K562 (cell line): ENCODE measurements around the gene YAF2. TPM values are rescaled to one million over a fixed set of nuclear protein-coding genes. Genes with fewer than 3 reads are reported as not detected.

Experiments used
- CC2D1A ChIP-seq: fragments of 450-650 bp; IDR thresholded peaks from 2 replicates; pipeline ENCODE4 v1.6.1; 2017; ENCODE audit warnings: mild to moderate bottlenecking
- DPF2 ChIP-seq: fragments of 450-650 bp; IDR thresholded peaks from 2 replicates; pipeline ENCODE4 v1.6.1; 2016
- E2F6 ChIP-seq, 2 experiments: IDR thresholded peaks; 2 replicates each; pipeline ENCODE4 v1.6.1; 2011; ENCODE audit warnings: borderline replicate concordance in 1 of 2, control low read depth in 1 of 2, low read depth in 1 of 2, low read length in 1 of 2, mild to moderate bottlenecking in 1 of 2, mixed read lengths in 1 of 2, moderate library complexity in 1 of 2; ENCODE audit not compliant: insufficient read depth in 1 of 2, insufficient read length in 1 of 2, poor library complexity in 1 of 2, severe bottlenecking in 1 of 2; ENCODE audit errors: extremely low read depth in 1 of 2
- ESRRB ChIP-seq: fragments of 250-450 bp; sonication (Bioruptor Pico); IDR thresholded peaks from 2 replicates; pipeline ENCODE4 v1.5.0; 2020; ENCODE audit warnings: mild to moderate bottlenecking, moderate library complexity, borderline replicate concordance
- FOXK2 ChIP-seq, 2 experiments: fragments of 450-650 bp; IDR thresholded peaks in 1 of 2; conservative IDR thresholded peaks in 1 of 2; 2 replicates each; pipeline ENCODE4 v1.6.1; 2016; ENCODE audit warnings: low read depth in 2 of 2, mild to moderate bottlenecking in 1 of 2
- HMBOX1 ChIP-seq: sonication (generic); IDR thresholded peaks from 2 replicates; pipeline ENCODE4 v1.6.1; 2016
- HMG20A ChIP-seq: fragments of 450-650 bp; formaldehyde crosslinking; conservative IDR thresholded peaks from 2 replicates; pipeline ENCODE4 v1.4.0; 2020; ENCODE audit warnings: mild to moderate bottlenecking, mixed read lengths
- KDM1A ChIP-seq, 2 experiments: fragments of 450-650 bp; IDR thresholded peaks; 2 replicates each; pipeline ENCODE4 v1.6.1; 2016; ENCODE audit warnings: mild to moderate bottlenecking in 2 of 2
- NR2C1 ChIP-seq, 2 experiments: fragments of 450-650 bp; IDR thresholded peaks; 2 replicates each; pipeline ENCODE4 v1.6.1; 2017; ENCODE audit warnings: mild to moderate bottlenecking in 2 of 2, antibody characterized with exemption in 1 of 2, inconsistent platforms in 1 of 2, missing compliant biosample characterization in 1 of 2, missing genetic modification characterization in 1 of 2
- PRMT5 ChIP-seq: sonication (generic); formaldehyde crosslinking; IDR thresholded peaks from 2 replicates; pipeline ENCODE4 v1.5.0; 2020; ENCODE audit warnings: missing genetic modification reagents
- RAD21 ChIP-seq, 2 experiments: fragments of 250-450 bp in 1 of 2; fragments of 450-650 bp in 1 of 2; sonication (Bioruptor Pico) in 1 of 2; formaldehyde crosslinking in 1 of 2; IDR thresholded peaks in 1 of 2; conservative IDR thresholded peaks in 1 of 2; 2 replicates each; pipeline versions ENCODE4 v1.4.0 to v1.8.0; 2020 to 2022; ENCODE audit warnings: mild to moderate bottlenecking in 2 of 2, moderate library complexity in 1 of 2
- SMARCC2 ChIP-seq: fragments of 450-650 bp; IDR thresholded peaks from 2 replicates; pipeline ENCODE4 v1.6.1; 2017; ENCODE audit warnings: antibody characterized with exemption, moderate library complexity, mild to moderate bottlenecking, low read depth
- SPI1 ChIP-seq: IDR thresholded peaks from 2 replicates; pipeline ENCODE4 v1.6.1; 2011; ENCODE audit warnings: low read depth, low read length, control low read depth, borderline replicate concordance
- TAL1 ChIP-seq: fragments of 450-650 bp; IDR thresholded peaks from 2 replicates; pipeline ENCODE4 v1.6.1; 2016; ENCODE audit warnings: mild to moderate bottlenecking
- ZBTB7A ChIP-seq: IDR thresholded peaks from 2 replicates; pipeline ENCODE4 v1.6.1; 2011; ENCODE audit warnings: low read depth, mild to moderate bottlenecking, low read length, moderate library complexity, borderline replicate concordance; ENCODE audit not compliant: control insufficient read depth
- polyA plus RNA-seq, 8 experiments: library from polyadenylated mRNA; depleted of rRNA in 4 of 8; stranded (reverse) in 5 of 8; unstranded in 3 of 8; fragments of >200 nt; fragmentation: Nextera tagmentation in 2 of 8; fragmentation: Illumina TruSeq in 1 of 8; extraction: Ambion mirVana in 2 of 8; extraction: Trizol in 1 of 8; gene quantifications; 2 replicates each; pipeline versions ENCODE4 v1.2.1 to v1.2.3, GENCODE V29; 2011 to 2014; ENCODE audit warnings: inconsistent platforms in 1 of 8, missing spikeins in 1 of 8
- total RNA-seq, 7 experiments: library from RNA; depleted of rRNA in 6 of 7; stranded (reverse); fragments of >200 nt in 6 of 7; fragmentation: Illumina TruSeq in 2 of 7; extraction: Trizol in 2 of 7; gene quantifications; 2 replicates each; pipeline versions ENCODE4 v1.2.1 to v1.2.3, GENCODE V29; 2011 to 2021; ENCODE audit warnings: low replicate concordance in 1 of 7
- TF ChIP-seq, protein P1 (sequence below): fragments of 200-800 bp; sonication (Bioruptor generic); IDR thresholded peaks from 2 replicates; pipeline ENCODE4 v1.6.1; 2016; ENCODE audit warnings: missing genetic modification characterization, missing compliant biosample characterization
- TF ChIP-seq, protein P2 (sequence below): sonication (generic); formaldehyde crosslinking; IDR thresholded peaks from 2 replicates; pipeline ENCODE4 v1.8.0; 2022; ENCODE audit warnings: mild to moderate bottlenecking, missing genetic modification reagents

YAF2 gene
- total and polyA plus RNA-seq, 9 of the 15 experiments (the other 6 are each of a cell fraction or from before 2014, with no cell fraction given), result 10.6 to 26.4 (median 21.3) TPM

DNA sequence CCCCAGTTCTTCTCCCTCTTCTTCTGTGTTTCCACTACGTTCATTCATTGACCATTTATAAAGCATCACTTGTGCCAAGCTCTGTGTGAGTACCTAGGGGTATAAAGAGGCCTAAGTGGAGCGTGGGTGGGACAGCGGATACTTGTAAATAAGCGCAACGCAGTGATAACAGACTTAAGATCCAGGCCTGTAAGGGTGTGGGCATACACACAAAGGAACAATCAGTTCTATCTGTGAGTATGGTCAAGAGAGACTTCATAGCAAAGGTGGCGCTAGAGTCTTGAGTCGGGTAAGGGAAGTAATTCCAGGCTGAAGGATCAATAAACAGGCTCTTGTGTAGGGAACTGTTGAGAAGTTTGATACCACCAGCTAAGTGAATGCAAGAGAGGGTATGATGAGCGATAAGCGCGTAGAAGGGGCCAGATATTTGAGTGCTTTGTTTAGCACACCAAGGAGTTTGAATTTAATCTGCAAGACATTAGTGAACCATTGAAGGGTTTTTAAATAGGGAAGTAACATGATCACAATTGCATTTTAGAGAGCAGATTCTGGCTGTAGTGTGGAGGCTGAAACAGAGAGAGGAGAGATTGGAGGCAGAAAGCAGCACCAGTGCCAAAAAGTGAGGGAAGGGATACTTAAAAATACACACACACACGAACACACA lies 92.4 kb downstream of the YAF2 start (continued):
- TF ChIP-seq, protein P1, sequence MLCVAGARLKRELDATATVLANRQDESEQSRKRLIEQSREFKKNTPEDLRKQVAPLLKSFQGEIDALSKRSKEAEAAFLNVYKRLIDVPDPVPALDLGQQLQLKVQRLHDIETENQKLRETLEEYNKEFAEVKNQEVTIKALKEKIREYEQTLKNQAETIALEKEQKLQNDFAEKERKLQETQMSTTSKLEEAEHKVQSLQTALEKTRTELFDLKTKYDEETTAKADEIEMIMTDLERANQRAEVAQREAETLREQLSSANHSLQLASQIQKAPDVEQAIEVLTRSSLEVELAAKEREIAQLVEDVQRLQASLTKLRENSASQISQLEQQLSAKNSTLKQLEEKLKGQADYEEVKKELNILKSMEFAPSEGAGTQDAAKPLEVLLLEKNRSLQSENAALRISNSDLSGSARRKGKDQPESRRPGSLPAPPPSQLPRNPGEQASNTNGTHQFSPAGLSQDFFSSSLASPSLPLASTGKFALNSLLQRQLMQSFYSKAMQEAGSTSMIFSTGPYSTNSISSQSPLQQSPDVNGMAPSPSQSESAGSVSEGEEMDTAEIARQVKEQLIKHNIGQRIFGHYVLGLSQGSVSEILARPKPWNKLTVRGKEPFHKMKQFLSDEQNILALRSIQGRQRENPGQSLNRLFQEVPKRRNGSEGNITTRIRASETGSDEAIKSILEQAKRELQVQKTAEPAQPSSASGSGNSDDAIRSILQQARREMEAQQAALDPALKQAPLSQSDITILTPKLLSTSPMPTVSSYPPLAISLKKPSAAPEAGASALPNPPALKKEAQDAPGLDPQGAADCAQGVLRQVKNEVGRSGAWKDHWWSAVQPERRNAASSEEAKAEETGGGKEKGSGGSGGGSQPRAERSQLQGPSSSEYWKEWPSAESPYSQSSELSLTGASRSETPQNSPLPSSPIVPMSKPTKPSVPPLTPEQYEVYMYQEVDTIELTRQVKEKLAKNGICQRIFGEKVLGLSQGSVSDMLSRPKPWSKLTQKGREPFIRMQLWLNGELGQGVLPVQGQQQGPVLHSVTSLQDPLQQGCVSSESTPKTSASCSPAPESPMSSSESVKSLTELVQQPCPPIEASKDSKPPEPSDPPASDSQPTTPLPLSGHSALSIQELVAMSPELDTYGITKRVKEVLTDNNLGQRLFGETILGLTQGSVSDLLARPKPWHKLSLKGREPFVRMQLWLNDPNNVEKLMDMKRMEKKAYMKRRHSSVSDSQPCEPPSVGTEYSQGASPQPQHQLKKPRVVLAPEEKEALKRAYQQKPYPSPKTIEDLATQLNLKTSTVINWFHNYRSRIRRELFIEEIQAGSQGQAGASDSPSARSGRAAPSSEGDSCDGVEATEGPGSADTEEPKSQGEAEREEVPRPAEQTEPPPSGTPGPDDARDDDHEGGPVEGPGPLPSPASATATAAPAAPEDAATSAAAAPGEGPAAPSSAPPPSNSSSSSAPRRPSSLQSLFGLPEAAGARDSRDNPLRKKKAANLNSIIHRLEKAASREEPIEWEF (CRISPR knock-in tag), result peak; percentile 66; the same call in 1 of the 2 replicates
- TF ChIP-seq, protein P2, sequence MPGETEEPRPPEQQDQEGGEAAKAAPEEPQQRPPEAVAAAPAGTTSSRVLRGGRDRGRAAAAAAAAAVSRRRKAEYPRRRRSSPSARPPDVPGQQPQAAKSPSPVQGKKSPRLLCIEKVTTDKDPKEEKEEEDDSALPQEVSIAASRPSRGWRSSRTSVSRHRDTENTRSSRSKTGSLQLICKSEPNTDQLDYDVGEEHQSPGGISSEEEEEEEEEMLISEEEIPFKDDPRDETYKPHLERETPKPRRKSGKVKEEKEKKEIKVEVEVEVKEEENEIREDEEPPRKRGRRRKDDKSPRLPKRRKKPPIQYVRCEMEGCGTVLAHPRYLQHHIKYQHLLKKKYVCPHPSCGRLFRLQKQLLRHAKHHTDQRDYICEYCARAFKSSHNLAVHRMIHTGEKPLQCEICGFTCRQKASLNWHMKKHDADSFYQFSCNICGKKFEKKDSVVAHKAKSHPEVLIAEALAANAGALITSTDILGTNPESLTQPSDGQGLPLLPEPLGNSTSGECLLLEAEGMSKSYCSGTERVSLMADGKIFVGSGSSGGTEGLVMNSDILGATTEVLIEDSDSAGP (CRISPR knock-in tag), result no peak
- TF ChIP-seq TAL1, result no peak
- TF ChIP-seq SMARCC2, result 0 out of 2 replicates have a peak, but pooled peaks have one; percentile 32
- TF ChIP-seq PRMT5, result no peak
- no peak for TF ChIP-seq ESRRB (CRISPR knock-in tag)
- 0 out of 2 replicates have a peak, but pooled peaks have one; percentile 24 for TF ChIP-seq NR2C1 (IDR thresholded peaks at IDR 0.05)
- TF ChIP-seq NR2C1 (tag; IDR thresholded peaks at IDR 0.05), result no peak
- TF ChIP-seq RAD21 (CRISPR knock-in tag; conservative IDR thresholded peaks at IDR 0.05 in 1 of 2, IDR thresholded peaks at IDR 0.05 in 1 of 2), result peak in 1 of 2 experiments; percentile 37; a peak in 2 of 4 replicates
- 0 out of 2 replicates have a peak, but pooled peaks have one; percentile 39 for TF ChIP-seq DPF2
- no peak for TF ChIP-seq CC2D1A
- peak in 1 of 2 experiments; percentile 47; a peak in 1 of 4 replicates for TF ChIP-seq FOXK2 (conservative IDR thresholded peaks at IDR 0.05 in 1 of 2, IDR thresholded peaks at IDR 0.05 in 1 of 2; ENCODE audit: low read depth in 2 of 2)
- no peak for TF ChIP-seq E2F6 (IDR thresholded peaks at IDR 0.05; ENCODE audit: borderline replicate concordance in 1 of 2, extremely low read depth in 1 of 2, insufficient read depth in 1 of 2, insufficient read length in 1 of 2, low read depth in 1 of 2, low read length in 1 of 2, poor library complexity in 1 of 2, severe bottlenecking in 1 of 2)
- TF ChIP-seq SPI1, result no peak
- TF ChIP-seq HMBOX1, result no peak
- TF ChIP-seq KDM1A (IDR thresholded peaks at IDR 0.05), result peak in 1 of 2 experiments; percentile 18; a peak in 1 of 4 replicates
- no peak for TF ChIP-seq ZBTB7A
- no peak for TF ChIP-seq HMG20A (CRISPR knock-in tag)
